Inflammatory macrophage treated with lipopolysaccharide for 4 hours (primary cell): ENCODE results near the gene CBX5.
A peak's percentile ranks its signal among the peaks of the same experiment; 100 is the strongest.
"Not testable (repeated sequence)": the region's sequence is repeated elsewhere in the genome, so short reads cannot be mapped to it uniquely, and the experiment has no call there.

Experiments used
- DNase-seq: peaks from one replicate; pipeline ENCODE4 v3.0.0-alpha.2; 2020

The CBX5 gene

DNA sequence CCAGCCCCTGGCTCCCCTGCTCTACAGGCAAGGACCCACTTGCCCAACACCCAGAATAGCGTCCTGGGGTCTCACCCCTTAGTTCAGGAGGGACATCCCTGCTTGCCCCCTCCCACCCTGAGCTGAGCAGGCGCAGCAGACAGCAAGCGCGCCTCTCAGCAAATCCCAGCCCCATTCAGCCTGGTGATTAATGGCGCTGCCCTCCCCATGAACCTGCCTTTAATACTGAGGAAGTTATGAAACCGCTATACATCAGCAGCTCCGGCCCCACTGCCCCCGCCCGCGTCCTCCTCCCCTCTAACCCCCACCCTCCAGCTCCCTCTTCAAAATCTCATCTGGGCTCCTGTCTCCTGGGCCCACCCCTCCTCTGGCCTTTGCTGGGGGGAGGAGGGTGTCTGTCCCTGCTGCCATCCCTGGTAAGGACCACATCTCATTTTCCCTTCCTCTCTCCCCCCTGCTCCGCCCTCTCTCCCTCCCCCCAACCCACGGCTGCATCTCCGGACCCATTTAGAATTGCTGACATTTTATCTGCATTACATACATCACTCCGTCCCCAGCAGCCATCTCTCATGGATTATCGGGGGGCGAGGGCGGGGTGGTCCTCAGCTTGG lies 84.1 kb downstream of the CBX5 start:
- peak; percentile 67 for DNase-seq

DNA sequence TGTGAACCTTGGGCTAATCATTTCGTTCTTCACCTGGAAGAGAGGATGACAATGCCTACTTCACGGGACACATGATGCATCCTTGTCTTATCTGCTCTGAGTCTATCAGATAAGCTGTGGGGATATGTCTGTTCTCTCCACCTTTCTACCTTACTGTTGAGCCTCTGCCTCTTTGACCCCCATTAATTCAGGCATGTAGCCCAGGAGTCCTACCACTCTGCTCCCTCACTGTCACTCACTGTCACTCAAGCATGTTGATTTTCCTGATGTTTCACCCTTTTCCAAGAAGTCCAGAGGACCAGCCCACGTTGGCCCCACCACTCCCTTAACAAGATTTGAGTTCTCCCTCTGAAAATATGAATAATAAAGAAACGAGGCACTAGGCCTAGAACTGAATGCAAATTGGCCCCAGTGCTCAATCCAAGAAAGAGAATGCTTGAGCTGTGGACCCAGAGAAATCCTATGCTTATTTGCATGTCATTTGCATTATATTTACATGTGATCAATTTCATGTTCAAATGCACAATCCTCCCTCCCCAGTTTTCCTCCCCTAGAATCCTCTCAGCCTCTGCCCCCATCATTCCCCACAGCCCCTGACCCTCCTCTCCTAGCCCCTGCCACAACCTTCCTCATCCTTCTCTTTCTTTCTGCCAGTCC lies 84.7 kb downstream of the CBX5 start:
- DNase-seq: no peak

DNA sequence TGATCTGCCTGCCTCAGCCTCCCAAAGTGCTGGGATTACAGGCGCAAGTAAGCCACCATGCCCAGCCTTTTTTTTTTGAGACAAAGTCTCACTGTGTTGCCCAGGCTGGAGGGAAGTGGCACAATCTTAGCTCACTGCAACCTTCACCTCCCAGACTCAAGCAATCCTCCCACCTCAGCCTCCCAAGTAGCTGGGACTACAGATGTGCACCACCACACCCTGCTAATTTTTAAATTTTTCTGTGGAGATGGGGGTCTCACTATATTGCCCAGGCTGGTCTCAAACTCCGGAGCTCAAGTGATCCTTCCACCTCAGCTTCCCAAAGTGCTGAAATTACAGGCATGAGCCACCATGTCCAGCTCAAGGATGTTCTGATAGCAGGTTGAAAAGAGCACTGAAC lies 85.3 kb downstream of the CBX5 start:
- DNase-seq: not testable (repeated sequence)

DNA sequence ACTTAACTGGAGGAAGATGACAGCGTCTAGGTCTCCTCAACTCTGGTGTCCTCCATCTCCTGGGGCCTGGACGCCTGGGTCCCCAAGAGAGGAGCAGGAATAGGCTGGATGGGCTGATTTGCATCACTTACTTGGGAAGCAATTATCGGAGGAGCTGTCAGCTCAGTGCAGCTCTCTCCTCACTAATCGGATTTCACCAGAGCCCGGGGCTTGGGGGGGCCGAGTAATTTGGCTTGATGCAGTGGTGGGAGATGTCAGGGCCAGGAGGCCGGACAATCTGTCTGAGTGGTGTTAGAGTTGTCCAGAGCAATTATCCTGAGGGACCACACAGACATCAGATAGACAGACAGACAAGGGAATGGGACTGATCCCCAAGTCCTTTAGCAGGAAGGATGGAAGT lies 86.5 kb downstream of the CBX5 start:
- no peak for DNase-seq

DNA sequence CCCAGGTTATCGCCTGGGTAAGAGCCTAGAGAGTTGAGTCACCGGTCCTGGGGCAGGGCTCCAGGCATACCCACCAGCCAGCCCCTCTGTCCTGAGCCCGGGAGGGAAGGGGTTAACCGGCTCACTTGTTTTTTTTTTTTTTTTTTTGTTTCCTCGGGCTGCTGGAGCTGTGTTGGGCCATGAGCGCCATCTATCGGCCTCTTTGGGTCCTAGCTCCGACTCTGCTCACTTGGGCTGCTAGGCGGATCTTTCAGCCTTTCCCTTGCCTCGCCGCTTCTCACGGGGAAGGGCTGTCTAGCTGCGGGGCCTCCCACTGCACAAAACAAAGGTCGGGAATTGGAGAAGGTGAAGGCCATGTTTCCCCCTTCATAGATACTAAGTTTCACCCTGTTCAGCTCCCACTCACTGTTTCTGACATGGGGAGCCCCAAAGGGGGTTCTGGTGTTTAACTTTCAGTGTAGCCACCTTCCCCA lies 88.3 kb downstream of the CBX5 start:
- peak; percentile 77 for DNase-seq

DNA sequence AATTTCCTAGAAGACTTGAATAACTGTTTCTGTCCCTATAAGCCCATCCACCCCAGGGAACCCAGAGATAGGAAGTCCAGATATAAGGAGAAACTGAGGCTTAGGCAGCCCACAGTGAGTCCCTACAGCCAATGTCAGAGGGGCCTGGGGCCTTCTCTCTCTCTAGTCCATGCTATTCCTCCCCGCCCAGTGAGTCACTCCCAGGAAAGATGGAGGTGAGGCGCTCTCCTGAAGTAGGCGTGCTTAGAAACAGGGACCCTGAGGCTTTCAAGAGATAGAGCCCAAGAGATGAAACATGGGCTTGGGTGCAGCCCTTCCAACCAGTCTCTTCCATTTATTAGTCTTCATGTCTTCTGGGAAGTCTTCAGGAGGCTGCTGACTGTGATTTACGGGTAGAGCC lies 88.8 kb downstream of the CBX5 start:
- DNase-seq: no peak

DNA sequence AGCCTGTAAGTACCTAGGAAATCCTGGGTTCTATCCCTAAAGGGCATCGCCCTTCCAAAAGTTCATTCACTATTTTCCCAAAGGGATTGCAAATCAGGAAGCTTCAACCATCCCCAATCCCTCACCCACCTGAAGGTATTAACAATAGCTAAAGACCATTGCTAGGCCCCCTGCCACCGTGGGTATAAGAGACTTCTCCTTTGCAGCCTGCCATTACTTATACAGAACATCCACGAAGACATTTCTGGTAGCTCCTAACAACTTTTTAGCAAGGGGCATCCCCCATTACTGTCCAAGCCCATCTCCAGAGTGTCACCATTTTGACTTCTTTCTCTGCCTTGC lies 90.8 kb downstream of the CBX5 start:
- no peak for DNase-seq

DNA sequence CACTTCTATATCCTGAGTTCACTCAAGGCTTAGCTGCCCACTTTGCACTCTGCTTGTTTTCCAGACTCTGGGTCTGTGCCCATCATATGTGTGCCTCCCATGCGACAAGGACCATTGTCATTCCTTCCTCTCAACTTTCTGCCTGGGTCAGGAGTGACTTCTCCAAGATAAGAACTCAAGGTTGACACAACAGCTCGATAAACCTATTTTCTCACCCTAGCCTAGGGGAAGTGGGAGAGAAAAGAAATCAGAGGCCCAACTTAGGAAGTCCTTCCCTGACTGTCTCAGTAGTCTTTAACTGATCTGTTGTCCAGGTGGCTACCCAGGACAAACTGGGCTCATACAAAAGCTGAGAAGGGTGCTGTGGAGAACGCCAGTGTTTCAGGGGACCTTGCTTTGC lies 92.8 kb downstream of the CBX5 start:
- DNase-seq: no peak

DNA sequence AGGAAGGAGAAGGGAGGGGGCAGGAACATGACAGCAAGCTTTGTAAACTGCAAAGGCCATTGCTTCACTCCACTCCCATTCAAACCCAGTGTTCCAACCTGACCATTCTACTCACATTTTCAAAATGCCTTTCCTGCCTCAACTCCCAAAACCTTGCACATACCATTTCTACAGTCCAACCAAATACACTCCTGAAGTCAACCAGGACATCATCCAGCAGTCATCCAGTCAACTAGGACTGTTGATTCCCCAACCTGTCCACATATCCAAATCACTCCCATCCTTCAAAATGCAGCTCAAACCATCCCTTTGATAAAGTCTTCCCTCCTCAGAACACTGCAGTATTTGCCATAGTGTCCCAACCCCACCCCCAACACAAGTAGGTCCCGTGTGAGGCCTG lies 94.0 kb downstream of the CBX5 start:
- DNase-seq: no peak

DNA sequence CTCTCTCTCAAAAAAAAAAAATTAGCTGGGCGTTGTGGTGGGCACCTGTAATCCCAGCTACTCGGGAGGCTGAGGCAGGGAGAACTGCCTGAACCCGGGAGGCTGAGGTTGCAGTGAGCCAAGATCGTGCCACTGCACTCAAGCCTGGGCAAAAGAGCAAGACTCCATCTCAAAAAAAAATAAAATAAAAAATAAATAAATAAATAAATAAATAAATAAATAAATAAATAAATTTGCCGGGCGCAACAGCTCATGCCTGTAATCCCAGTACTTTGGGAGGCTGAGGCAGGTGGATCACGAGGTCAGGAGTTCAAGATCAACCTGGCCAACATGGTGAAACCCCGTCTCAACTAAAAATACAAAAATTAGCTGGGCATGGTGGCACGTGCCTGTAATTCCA lies 94.6 kb downstream of the CBX5 start:
- DNase-seq: not testable (repeated sequence)

DNA sequence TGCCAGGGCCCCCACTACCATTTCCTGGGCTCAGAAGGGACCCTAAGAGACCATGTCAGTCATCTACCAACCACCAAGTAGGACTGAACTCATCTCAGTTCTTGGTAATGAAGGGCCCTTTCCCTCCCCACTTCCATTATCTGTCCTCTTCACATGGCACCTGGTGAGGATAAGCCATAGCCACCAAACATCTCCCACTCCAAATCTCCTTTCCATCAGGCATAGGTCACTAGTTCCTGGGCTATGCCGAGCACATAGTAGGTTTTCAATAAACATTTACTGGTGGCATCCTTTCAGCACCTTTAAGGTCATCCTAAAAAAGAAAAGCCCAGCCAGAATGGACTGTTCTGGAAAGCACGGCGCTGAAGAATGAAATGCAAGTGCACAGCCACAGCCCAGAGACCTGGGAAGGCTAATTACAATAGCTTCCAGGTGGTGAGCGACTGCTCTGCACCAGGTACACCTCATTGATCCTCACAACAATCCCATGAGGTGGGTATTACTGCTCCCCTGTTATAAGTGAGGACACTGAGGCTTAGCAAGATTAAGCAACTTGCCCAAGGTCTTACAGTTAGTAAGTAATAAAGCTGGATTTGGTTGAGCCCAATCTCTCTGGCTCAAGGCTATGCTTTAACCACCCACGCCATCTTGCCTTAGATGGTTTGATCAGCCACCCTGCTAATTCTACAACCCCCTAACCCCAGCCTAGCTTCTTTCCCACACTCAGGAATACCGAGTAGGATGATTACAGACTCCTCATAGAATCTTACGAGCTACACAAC lies 95.7 kb downstream of the CBX5 start:
- no peak for DNase-seq

DNA sequence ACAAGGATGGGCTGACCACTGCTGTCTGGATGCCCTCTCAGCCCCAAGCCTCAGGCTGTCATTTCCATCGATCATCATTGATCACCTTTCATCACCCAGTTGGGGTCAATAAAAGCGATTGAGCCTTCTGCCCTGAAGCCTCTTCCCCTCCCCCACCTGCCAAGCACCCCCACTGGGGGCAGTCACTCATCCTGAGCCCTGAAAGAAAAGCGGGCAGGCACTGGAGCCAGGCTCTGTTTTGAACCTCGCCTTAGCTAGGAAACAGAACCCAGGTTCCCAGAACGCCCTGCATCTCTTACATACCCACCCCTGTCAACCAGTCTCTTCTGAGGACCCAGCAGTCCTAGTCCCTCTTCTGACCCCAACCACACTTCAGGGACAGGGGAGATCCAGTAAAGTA lies 96.9 kb downstream of the CBX5 start:
- no peak for DNase-seq

DNA sequence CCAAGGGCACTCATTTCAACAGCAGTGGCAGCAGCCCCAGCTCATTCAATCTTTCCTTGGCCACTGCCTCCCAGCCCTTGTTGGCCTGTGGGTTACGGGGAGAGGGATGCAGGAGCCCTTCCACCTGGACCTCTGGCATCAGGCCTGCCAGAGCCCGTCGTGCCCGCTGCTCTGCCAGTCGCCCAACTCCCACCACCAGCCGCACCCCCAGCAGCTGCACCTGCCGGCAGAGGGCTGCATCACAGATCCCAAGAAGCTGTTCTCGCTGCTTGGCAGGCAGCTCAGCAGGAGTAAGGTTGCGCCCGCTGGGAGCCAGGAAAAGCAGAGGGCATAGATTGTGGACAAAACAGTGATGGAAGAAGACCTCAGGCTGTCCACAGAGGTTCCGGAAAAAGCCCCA lies 97.8 kb downstream of the CBX5 start:
- DNase-seq: no peak
